Fibroblast of peridontal ligament (primary cell): ENCODE data around the gene CCDC54.
A peak's percentile ranks its signal among the peaks of the same experiment; 100 is the strongest.
"Not testable (repeated sequence)": the region's sequence is repeated elsewhere in the genome, so short reads cannot be mapped to it uniquely, and the experiment has no call there.

Experiments used
- DNase-seq: peaks from one replicate; pipeline ENCODE4 v3.0.0-alpha.2; 2010; ENCODE audit errors: extremely low read depth

CCDC54 gene

GRCh38 chr3:107377151-107377550 lies at the start of gene CCDC54:
CCDC54 (plus strand) TSS chr3:107377439; CDS start chr3:107377588, 149 bp downstream.
- peak; percentile 48 for DNase-seq

DNA sequence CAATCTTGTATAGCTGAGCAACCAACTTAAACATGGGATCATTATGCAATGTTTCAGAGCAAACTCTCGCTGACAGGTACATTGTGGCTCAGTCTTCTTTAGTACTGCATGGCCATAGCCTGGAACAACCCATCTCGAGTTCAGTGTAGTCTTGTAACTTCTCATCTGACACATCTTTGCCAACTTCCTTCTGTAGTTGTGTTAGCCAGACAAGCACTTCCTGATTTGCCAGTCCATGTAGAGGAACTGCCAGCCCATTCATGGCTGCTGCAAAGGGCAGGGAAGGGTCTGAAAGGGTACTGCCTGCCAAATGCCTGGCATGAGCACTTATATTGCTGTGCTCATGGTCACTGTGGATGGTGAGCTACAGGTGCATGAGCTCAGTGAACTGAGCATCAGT lies 49.2 kb upstream of the CCDC54 start:
- DNase-seq, result no peak

DNA sequence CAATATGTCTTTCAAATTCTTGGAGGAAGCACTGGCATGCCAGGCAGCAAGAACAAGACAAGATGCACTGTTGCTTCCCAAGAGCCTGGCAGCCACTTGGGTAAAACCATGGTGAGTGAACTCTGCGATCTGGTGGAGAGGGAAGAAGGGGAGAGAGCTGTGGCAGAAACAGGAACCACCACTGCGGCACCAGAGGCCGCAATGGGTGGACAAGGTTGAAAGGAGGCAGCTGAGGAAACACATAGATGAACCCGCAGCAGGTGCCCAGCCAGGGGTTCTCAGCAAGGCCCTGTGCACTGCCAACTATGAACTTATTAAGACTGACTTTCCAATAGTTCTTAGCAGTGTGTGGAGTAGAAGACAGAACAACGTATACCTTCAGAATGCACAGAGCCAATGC lies 48.2 kb upstream of the CCDC54 start:
- no peak for DNase-seq

- DNase-seq, result not testable (repeated sequence)
Observed at GRCh38 chr3:107339690-107340089, 37.5 kb upstream of the CCDC54 start.

DNA sequence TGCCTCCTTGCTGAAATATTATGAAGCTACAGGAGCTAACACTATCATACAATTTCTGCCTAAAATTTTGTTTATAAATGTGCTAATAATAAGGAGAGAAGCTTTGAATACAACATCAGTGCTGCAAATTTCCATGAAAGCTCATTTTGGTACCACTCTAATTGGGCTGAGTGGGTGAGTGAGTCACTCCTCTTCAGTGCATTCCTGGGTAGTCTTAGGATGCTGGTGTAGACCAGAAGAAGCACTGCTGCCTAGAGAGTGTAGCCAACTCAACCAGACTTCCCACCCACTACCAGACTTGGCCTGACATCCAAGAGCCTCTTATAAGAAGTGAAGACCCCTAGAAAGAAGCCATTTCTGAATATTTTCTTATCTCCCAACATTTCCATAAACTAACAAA lies 32.5 kb upstream of the CCDC54 start:
- DNase-seq, result no peak

DNA sequence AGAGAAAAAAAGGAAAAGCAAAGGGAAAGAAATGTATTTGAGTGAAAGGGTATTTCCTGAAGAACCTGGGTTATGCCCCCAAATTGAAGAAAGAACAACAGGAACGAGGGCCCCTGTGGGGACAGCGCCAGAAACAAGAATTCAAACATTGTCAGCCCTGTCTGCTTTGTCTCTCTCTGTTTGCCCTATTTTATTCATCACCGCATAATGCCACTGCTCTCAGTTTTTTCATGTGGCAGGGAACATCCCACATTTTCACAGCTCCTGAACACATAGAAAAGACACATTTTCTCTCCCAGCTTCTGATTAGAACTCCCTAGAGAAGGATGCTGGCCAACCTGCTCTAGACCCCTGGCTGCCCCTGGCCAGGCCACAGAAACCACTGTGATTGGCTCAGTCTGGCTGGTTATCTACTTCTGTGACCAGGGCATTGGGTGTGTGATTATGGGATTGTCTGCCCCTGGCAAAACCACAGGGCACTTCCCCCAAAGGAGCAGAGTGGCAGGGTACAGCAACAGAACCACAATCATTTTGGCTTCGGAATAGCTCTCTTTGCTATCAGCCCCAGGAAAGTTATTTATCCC lies 31.3 kb upstream of the CCDC54 start:
- DNase-seq, result no peak

DNA sequence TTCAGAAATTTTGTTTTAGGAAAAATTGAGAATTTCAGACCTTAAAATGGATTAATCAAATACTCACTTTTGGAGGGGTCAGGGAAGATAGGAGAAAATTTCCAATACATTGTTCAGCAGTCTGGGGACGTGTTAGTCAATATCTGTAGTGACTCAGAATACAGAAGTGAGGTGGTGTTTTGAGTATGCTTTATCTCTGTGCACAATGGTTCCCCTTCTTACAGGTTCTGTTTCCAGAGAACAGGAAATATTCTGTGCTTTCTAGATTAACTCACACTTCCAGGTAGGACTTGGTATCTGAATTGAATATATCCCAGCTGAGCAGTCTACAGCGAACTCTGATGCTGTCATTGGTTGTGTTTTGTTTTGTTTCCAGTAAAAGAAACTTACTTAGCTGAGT lies 30.7 kb upstream of the CCDC54 start:
- DNase-seq, result no peak

DNA sequence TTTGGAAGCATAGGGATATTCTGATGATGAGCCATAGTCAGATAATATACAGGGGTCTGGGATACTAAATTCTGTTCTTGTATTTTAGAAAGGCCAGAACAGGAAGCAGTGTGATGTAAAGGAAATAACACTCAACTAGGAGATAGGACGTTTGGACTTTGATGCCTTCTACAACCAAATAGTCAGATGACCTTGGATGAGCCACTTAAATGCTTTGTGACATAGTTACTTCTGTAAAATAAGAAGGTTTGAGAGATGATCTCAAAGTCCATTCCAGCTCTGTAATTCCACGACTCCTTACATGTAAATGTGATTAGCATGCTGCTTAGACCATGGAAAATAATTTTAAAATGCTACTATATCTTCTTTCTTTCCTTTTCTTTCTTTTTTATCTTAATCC lies 29.5 kb upstream of the CCDC54 start:
- DNase-seq, result no peak

DNA sequence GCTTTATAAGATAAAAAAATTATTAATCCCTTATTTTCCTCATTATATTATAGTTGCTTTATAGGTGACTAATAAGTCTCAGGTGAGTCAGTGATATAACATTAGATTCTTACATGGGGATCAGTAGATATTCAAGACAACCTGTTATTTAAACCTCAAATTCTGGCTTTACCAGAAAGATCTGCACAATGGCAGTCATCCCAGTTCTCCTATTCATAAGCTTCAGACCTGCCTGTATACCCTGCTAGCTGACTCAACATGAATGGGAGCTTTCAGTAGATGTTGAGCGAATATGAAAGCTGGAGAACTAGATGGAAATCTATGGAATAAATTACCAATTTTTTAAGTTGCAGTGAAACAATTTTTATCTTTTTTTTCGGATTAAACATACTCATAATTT lies 20.5 kb upstream of the CCDC54 start:
- no peak for DNase-seq

GRCh38 chr3:107361633-107362032 lies 15.6 kb upstream of the CCDC54 start:
- DNase-seq, result no peak

- DNase-seq, result no peak
Observed at GRCh38 chr3:107365051-107365450, 12.2 kb upstream of the CCDC54 start.

DNA sequence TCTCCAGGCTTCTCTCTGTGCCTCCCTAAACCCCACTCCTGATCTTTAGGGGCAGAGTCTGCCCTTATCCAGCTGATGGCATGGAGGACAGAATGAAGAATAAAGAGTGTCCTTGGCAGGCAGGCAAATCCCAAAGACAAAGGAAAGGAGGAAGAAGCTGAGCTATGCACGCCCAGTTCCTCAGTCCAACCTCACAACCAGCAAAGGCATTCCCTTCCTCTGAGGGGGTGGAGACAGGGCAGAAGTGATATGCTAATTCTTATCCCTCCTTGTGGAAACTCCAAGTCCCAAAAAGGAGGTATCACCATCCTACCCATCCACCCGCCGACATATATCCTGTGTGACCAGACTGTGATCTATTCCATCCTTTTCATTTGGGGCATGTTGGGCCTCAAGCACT lies 10.5 kb upstream of the CCDC54 start:
- DNase-seq, result no peak

DNA sequence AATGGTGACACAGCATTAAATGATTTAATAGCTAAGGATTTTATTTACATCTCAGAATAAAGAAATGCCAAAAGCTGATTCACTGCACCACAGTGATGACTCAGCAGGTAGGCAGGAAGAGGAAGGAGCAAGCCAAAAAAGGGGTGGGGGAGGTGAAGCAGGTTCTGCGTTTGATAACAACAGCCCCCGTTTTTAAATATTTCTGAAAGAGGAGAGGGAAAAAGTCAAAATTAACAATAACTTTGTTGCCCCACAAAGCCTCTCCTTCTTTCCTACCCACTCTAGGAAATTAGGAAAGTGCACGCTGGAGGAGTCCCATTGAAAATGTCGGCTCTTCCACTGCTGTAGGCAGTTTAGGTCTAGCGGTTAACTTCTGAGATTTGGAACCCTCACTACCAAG lies 9.9 kb upstream of the CCDC54 start:
- peak; percentile 75 for DNase-seq

- no peak for DNase-seq
Observed at GRCh38 chr3:107368654-107369398, 8.4 kb upstream of the CCDC54 start.

DNA sequence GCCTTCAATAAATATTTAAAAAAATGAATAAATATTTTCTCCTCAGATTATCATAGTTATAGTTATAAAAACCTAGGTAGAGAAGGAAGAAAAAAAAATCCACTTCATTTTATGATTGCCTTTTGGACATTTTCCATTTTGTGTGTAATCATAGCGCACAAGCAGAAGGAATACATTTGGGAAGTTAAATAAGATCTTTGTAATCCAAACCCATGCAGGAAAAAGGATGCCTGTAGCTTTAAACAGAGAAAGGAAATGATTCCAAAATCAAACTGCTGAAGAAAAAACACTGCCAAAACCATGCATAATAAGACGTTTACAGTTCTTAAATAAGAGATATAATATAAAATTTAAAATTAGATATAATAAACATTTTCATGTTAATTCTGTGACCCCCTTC lies 7.4 kb upstream of the CCDC54 start:
- DNase-seq, result peak; percentile 68

- DNase-seq, result no peak
Observed at GRCh38 chr3:107370907-107371306, 6.3 kb upstream of the CCDC54 start.

DNA sequence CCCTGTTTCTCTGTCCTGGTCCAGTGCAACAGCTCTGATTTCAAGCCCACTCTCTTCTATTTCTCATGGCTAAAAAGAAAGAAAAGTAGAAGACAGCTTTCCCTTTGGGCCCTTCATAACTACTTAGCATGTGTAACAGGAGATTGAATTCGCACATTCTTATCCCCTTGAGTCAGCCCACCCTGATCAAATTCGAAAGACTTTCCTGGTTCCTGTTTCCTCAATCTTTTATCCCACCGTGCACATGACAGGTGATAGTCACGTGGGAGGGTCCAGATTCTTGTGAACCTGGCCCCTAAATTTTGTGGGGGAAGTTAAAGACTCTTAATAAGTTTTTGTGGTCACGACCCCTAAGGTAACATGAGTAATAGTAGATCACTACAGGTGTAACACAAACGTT lies 4.7 kb upstream of the CCDC54 start:
- no peak for DNase-seq

GRCh38 chr3:107373896-107374295 lies 3.3 kb upstream of the CCDC54 start:
- no peak for DNase-seq

DNA sequence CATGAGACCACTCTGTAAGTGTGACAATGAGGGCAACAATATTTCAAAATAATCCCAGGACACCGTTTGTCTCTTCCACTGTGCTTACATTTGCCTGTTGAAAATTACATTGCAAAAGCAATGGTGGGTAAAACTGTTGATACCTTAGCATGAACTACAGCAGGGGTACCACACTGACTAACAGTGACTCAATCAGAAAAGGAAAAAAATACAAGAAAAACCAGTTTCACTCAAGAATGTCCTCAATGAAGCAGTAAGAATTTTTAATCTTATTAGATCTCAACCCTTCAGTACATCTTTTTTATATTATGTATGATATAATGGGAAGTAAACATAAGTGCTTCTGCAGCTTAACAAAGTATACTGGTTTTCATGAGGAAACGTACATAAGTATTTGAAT lies 1.6 kb upstream of the CCDC54 start:
- DNase-seq, result no peak

DNA sequence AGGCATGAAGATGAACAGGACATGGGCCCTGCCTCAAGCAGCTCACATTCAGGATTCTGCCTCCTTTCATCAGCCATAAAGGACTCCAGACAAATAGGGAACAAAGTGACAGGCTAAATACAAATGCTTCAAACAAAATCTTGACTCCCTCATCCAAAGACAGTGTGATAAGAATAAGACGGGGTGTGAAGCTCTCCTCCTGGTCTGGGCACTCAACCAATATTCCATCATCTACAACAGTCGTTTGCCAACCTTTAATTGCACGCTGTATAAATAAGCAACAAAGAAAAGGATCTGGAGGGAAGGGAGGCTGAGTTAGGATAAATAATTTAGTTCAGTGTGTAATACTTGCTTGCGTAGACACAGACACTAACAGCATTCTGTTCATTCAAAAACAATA lies 5.4 kb downstream of the CCDC54 start:
- no peak for DNase-seq

- DNase-seq, result no peak
Observed at GRCh38 chr3:107384428-107384827, 7.2 kb downstream of the CCDC54 start.

- no peak for DNase-seq
Observed at GRCh38 chr3:107384907-107385306, 7.7 kb downstream of the CCDC54 start.

DNA sequence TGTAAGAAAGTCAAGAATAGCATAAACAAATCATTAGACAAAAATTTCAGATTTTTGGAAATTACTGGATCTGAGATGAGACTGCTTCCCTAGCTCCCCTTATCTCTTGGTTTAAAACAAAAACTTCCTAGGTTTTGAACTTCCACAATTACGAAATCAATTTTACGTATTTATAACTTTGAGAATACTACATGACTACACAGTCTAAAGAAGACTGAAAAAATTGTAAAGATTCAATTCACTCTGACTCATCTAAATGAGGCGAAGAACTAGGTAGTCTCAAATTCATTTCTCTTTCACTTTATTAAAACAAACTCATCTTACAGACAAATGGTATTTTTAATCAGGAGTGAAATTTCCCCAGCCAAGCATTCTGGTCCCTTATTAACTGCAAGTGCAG lies 10.3 kb downstream of the CCDC54 start:
- no peak for DNase-seq
